ENCODE results near the gene GPR158. TPM values are rescaled to one million over a fixed set of nuclear protein-coding genes. Genes with fewer than 3 reads are reported as not detected.

The GPR158 gene
- total and polyA plus RNA-seq, 2 experiments from 2014 or later, result 0.02 to 0.47 TPM

DNA sequence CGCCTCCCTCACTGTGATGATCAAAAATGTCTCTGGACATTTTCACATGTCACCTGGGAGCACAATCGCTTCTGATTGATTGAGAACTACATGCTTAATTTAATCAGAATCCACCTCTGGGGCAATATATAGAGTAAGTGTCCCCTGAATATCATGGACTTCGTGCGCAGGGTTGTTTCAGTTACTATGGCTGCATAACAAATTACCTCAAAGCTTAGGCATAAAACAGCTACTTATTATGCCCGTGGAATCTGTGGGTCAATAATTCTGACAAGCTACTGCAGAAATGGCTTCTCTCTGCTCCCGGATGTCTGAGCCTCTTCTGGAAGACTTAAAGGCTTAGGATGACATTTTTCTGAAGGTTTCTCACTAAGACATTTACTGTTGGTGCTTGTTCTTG is 334.4 kb downstream of the GPR158 start:
- no peaks in the 10 kb centered on the region for H3K9me3 ChIP-seq (ENCODE audit: low read depth)
- no peaks in the 10 kb centered on the region for H4K20me1 ChIP-seq (ENCODE audit: insufficient read depth, poor library complexity, severe bottlenecking)
- TF ChIP-seq EZH2 (IDR thresholded peaks at IDR 0.05; ENCODE audit: borderline replicate concordance) (no peak), EZH2phosphoT487 (IDR thresholded peaks at IDR 0.05; ENCODE audit: low read depth, severe bottlenecking, unreplicated experiment) (no peak)
- TF ChIP-seq, protein P1, sequence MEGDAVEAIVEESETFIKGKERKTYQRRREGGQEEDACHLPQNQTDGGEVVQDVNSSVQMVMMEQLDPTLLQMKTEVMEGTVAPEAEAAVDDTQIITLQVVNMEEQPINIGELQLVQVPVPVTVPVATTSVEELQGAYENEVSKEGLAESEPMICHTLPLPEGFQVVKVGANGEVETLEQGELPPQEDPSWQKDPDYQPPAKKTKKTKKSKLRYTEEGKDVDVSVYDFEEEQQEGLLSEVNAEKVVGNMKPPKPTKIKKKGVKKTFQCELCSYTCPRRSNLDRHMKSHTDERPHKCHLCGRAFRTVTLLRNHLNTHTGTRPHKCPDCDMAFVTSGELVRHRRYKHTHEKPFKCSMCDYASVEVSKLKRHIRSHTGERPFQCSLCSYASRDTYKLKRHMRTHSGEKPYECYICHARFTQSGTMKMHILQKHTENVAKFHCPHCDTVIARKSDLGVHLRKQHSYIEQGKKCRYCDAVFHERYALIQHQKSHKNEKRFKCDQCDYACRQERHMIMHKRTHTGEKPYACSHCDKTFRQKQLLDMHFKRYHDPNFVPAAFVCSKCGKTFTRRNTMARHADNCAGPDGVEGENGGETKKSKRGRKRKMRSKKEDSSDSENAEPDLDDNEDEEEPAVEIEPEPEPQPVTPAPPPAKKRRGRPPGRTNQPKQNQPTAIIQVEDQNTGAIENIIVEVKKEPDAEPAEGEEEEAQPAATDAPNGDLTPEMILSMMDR (IDR thresholded peaks at IDR 0.05; ENCODE audit: poor library complexity), result no peak
- H3K4me1 ChIP-seq (ENCODE audit: insufficient read depth), result peaks cover 9% of the 10 kb centered on the region
- H3K27me3 ChIP-seq, result no peaks in the 10 kb centered on the region
- no peak overlapping the region for H3K27ac ChIP-seq
- no peaks in the 10 kb centered on the region for H3K79me2 ChIP-seq
- H3K4me3 ChIP-seq, result no peak overlapping the region
- no peaks in the 10 kb centered on the region for H3K9me2 ChIP-seq (replicated peaks; ENCODE audit: insufficient read depth)
- DNase-seq (ENCODE audit: low spot score), result no peak
- 69% methylated on average over 6 of the region's 6 CpGs for WGBS (ENCODE audit: low lambda C conversion rate, missing lambda C conversion rate)
- H2AFZ ChIP-seq, result no peak overlapping the region
- no peaks in the 10 kb centered on the region for H3K36me3 ChIP-seq (replicated peaks; ENCODE audit: insufficient read depth, low read depth)
- H3K4me2 ChIP-seq, result no peak overlapping the region

DNA sequence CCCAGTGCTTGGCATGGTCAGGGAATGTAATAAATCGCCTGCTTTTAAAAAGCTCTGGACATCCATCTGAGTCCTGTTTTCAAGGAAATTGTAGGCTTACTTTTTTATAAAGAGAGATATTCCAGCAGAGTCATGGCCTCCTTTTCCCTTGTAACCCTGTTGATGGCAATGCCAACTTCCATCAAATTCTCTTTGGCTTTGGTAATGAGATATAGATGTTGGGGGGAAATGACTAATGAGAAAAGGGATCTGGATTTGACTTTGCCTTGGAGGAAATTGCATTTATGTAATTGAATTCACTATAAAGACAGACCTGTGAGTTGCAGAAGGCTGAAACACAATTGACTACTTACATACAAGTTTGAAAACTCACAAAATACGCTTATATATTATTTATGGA is 347.5 kb downstream of the GPR158 start:
- WGBS (ENCODE audit: low lambda C conversion rate, missing lambda C conversion rate), result 73% methylated on average over 2 of the region's 2 CpGs
- Histone ChIP-seq H3K4me3 (no peak overlapping the region), H3K9me3 (ENCODE audit: low read depth) (no peaks in the 10 kb centered on the region), H3K27me3 (no peaks in the 10 kb centered on the region), H2AFZ (no peak overlapping the region), H3K4me2 (no peak overlapping the region), H3K9me2 (replicated peaks; ENCODE audit: insufficient read depth) (no peaks in the 10 kb centered on the region), H3K36me3 (replicated peaks; ENCODE audit: insufficient read depth, low read depth) (no peaks in the 10 kb centered on the region), H3K79me2 (no peaks in the 10 kb centered on the region), H3K4me1 (ENCODE audit: insufficient read depth) (no peaks in the 10 kb centered on the region), H4K20me1 (ENCODE audit: insufficient read depth, poor library complexity, severe bottlenecking) (no peaks in the 10 kb centered on the region), H3K27ac (no peak overlapping the region)
- DNase-seq (ENCODE audit: low spot score), result no peak
- TF ChIP-seq, protein P1 (IDR thresholded peaks at IDR 0.05; ENCODE audit: poor library complexity), result no peak
- TF ChIP-seq EZH2phosphoT487 (IDR thresholded peaks at IDR 0.05; ENCODE audit: low read depth, severe bottlenecking, unreplicated experiment) (no peak), EZH2 (IDR thresholded peaks at IDR 0.05; ENCODE audit: borderline replicate concordance) (no peak)

GRCh38 chr10:25522946-25523608 is 348.3 kb downstream of the GPR158 start:
- no peaks in the 10 kb centered on the region for H3K4me1 ChIP-seq (ENCODE audit: insufficient read depth)
- no peak overlapping the region for H3K4me2 ChIP-seq
- WGBS (ENCODE audit: low lambda C conversion rate, missing lambda C conversion rate), result 84% methylated on average over 4 of the region's 4 CpGs
- H4K20me1 ChIP-seq (ENCODE audit: insufficient read depth, poor library complexity, severe bottlenecking), result no peaks in the 10 kb centered on the region
- no peaks in the 10 kb centered on the region for H3K9me2 ChIP-seq (replicated peaks; ENCODE audit: insufficient read depth)
- no peak overlapping the region for H2AFZ ChIP-seq
- no peaks in the 10 kb centered on the region for H3K9me3 ChIP-seq (ENCODE audit: low read depth)
- TF ChIP-seq, protein P1 (IDR thresholded peaks at IDR 0.05; ENCODE audit: poor library complexity), result peak; percentile 17
- no peak for TF ChIP-seq EZH2phosphoT487 (IDR thresholded peaks at IDR 0.05; ENCODE audit: low read depth, severe bottlenecking, unreplicated experiment)
- no peaks in the 10 kb centered on the region for H3K36me3 ChIP-seq (replicated peaks; ENCODE audit: insufficient read depth, low read depth)
- no peaks in the 10 kb centered on the region for H3K79me2 ChIP-seq
- no peaks in the 10 kb centered on the region for H3K27me3 ChIP-seq
- H3K27ac ChIP-seq, result no peak overlapping the region
- H3K4me3 ChIP-seq, result no peak overlapping the region
- no peak for DNase-seq (ENCODE audit: low spot score)

All from hepatocyte (in vitro differentiated cells).